IPS DF 6.9 (cell line): ENCODE data around the gene REEP3.

Experiments used
- DNase-seq: peaks from one replicate; pipeline ENCODE4 v3.0.0-alpha.2; 2013; ENCODE audit warnings: low read depth, low spot score
- H3K27ac ChIP-seq: one replicate; pipeline ENCODE4 v1.5.1; 2013; ENCODE audit warnings: low read length, control low read depth
- H3K27me3 ChIP-seq: 2 replicates; pipeline ENCODE4 v1.6.1; 2013; ENCODE audit warnings: mild to moderate bottlenecking, low read length; ENCODE audit not compliant: control insufficient read depth, insufficient read depth
- H3K36me3 ChIP-seq: 2 replicates; pipeline ENCODE4 v1.6.1; 2013; ENCODE audit warnings: low read length; ENCODE audit not compliant: control insufficient read depth, insufficient read depth
- H3K4me1 ChIP-seq: 2 replicates; pipeline ENCODE4 v1.6.1; 2013; ENCODE audit warnings: low read length; ENCODE audit not compliant: control insufficient read depth, insufficient read depth
- H3K4me3 ChIP-seq: 2 replicates; pipeline ENCODE4 v1.5.1; 2013; ENCODE audit warnings: mild to moderate bottlenecking, low read length
- H3K9me3 ChIP-seq: 2 replicates; pipeline ENCODE4 v1.6.1; 2013; ENCODE audit warnings: low read length, inconsistent platforms; ENCODE audit not compliant: control insufficient read depth, insufficient read depth
- WGBS: extraction: QIAGEN DNeasy Blood & Tissue Kit; methylation state at CpG from one replicate; pipeline ENCODE4 v1.1.7; 2013; ENCODE audit warnings: mixed read lengths, missing lambda C conversion rate; ENCODE audit not compliant: insufficient read length, insufficient coverage; 5-methylcytosine and 5-hydroxymethylcytosine counted together

REEP3 gene

GRCh38 chr10:63547628-63548360 lies 26.6 kb downstream of the REEP3 start:
- Histone ChIP-seq H3K27me3 (no peaks in the 10 kb centered on the region), H3K9me3 (no peaks in the 10 kb centered on the region), H3K36me3 (no peaks in the 10 kb centered on the region), H3K4me1 (no peaks in the 10 kb centered on the region), H3K27ac (no peak overlapping the region), H3K4me3 (no peak overlapping the region)
- DNase-seq: no peak
- WGBS: no CpG with 5 or more reads among the region's 2 CpGs

GRCh38 chr10:63548860-63549259 lies 27.7 kb downstream of the REEP3 start:
- H3K36me3 ChIP-seq: no peaks in the 10 kb centered on the region
- no peaks in the 10 kb centered on the region for H3K9me3 ChIP-seq
- no peaks in the 10 kb centered on the region for H3K4me1 ChIP-seq
- no peaks in the 10 kb centered on the region for H3K27me3 ChIP-seq
- DNase-seq: no peak
- no peak overlapping the region for H3K4me3 ChIP-seq
- no peak overlapping the region for H3K27ac ChIP-seq

- Histone ChIP-seq H3K36me3 (no peaks in the 10 kb centered on the region), H3K27me3 (no peaks in the 10 kb centered on the region), H3K4me3 (no peak overlapping the region), H3K27ac (no peak overlapping the region), H3K9me3 (no peaks in the 10 kb centered on the region), H3K4me1 (no peaks in the 10 kb centered on the region)
- no CpG with 5 or more reads among the region's 3 CpGs for WGBS
- no peak for DNase-seq
Measured at GRCh38 chr10:63549810-63550209, 28.6 kb downstream of the REEP3 start.

GRCh38 chr10:63553031-63553430 lies 31.8 kb downstream of the REEP3 start:
- DNase-seq: no peak
- H3K36me3 ChIP-seq: no peaks in the 10 kb centered on the region
- no peak overlapping the region for H3K27ac ChIP-seq
- no peaks in the 10 kb centered on the region for H3K27me3 ChIP-seq
- no peaks in the 10 kb centered on the region for H3K9me3 ChIP-seq
- no peak overlapping the region for H3K4me3 ChIP-seq
- no CpG with 5 or more reads among the region's 4 CpGs for WGBS
- H3K4me1 ChIP-seq: no peaks in the 10 kb centered on the region

GRCh38 chr10:63553473-63553872 lies 32.3 kb downstream of the REEP3 start:
- no peak overlapping the region for H3K27ac ChIP-seq
- H3K4me3 ChIP-seq: no peak overlapping the region
- no peaks in the 10 kb centered on the region for H3K9me3 ChIP-seq
- H3K36me3 ChIP-seq: no peaks in the 10 kb centered on the region
- no CpG with 5 or more reads among the region's 6 CpGs for WGBS
- H3K4me1 ChIP-seq: no peaks in the 10 kb centered on the region
- H3K27me3 ChIP-seq: no peaks in the 10 kb centered on the region
- DNase-seq: no peak

- no peaks in the 10 kb centered on the region for H3K36me3 ChIP-seq
- WGBS: no CpG with 5 or more reads among the region's 2 CpGs
- no peaks in the 10 kb centered on the region for H3K27me3 ChIP-seq
- no peak overlapping the region for H3K27ac ChIP-seq
- H3K9me3 ChIP-seq: no peaks in the 10 kb centered on the region
- no peak overlapping the region for H3K4me3 ChIP-seq
- DNase-seq: no peak
- no peaks in the 10 kb centered on the region for H3K4me1 ChIP-seq
Measured at GRCh38 chr10:63554657-63555056, 33.5 kb downstream of the REEP3 start.

GRCh38 chr10:63555330-63555729 lies 34.1 kb downstream of the REEP3 start:
- Histone ChIP-seq H3K36me3 (no peaks in the 10 kb centered on the region), H3K27me3 (no peaks in the 10 kb centered on the region), H3K27ac (no peak overlapping the region), H3K9me3 (no peaks in the 10 kb centered on the region), H3K4me1 (no peaks in the 10 kb centered on the region), H3K4me3 (no peak overlapping the region)
- WGBS: no CpG with 5 or more reads among the region's 2 CpGs
- DNase-seq: no peak

GRCh38 chr10:63558132-63558784 lies 37.1 kb downstream of the REEP3 start:
- no peaks in the 10 kb centered on the region for H3K27me3 ChIP-seq
- no CpG with 5 or more reads among the region's 5 CpGs for WGBS
- no peak for DNase-seq
- H3K4me3 ChIP-seq: no peak overlapping the region
- H3K36me3 ChIP-seq: no peaks in the 10 kb centered on the region
- H3K4me1 ChIP-seq: no peaks in the 10 kb centered on the region; the same call in 1 of the 2 replicates
- no peaks in the 10 kb centered on the region for H3K9me3 ChIP-seq
- H3K27ac ChIP-seq: no peak overlapping the region

- H3K4me3 ChIP-seq: no peak overlapping the region
- DNase-seq: no peak
- 100% methylated on average over 1 of the region's 5 CpGs for WGBS
- no peaks in the 10 kb centered on the region for H3K36me3 ChIP-seq
- H3K27ac ChIP-seq: no peak overlapping the region
- H3K4me1 ChIP-seq: no peaks in the 10 kb centered on the region; the same call in 1 of the 2 replicates
- H3K27me3 ChIP-seq: no peaks in the 10 kb centered on the region
- H3K9me3 ChIP-seq: no peaks in the 10 kb centered on the region
Measured at GRCh38 chr10:63561341-63561740, 40.1 kb downstream of the REEP3 start.

GRCh38 chr10:63562391-63562790 lies 41.2 kb downstream of the REEP3 start:
- Histone ChIP-seq H3K27me3 (no peaks in the 10 kb centered on the region), H3K9me3 (no peaks in the 10 kb centered on the region), H3K4me1 (no peaks in the 10 kb centered on the region; the same call in 1 of the 2 replicates), H3K4me3 (no peak overlapping the region), H3K27ac (no peak overlapping the region), H3K36me3 (no peaks in the 10 kb centered on the region)
- no peak for DNase-seq
- WGBS: no CpG with 5 or more reads among the region's 3 CpGs

GRCh38 chr10:63562857-63563256 lies 41.7 kb downstream of the REEP3 start:
- no peaks in the 10 kb centered on the region; the same call in 1 of the 2 replicates for H3K4me1 ChIP-seq
- H3K27ac ChIP-seq: no peak overlapping the region
- H3K4me3 ChIP-seq: no peak overlapping the region
- DNase-seq: no peak
- H3K36me3 ChIP-seq: no peaks in the 10 kb centered on the region
- no peaks in the 10 kb centered on the region for H3K27me3 ChIP-seq
- WGBS: no CpG with 5 or more reads among the region's 4 CpGs
- no peaks in the 10 kb centered on the region for H3K9me3 ChIP-seq
